ENCODE data around the gene ERP27.

ERP27 gene

DNA sequence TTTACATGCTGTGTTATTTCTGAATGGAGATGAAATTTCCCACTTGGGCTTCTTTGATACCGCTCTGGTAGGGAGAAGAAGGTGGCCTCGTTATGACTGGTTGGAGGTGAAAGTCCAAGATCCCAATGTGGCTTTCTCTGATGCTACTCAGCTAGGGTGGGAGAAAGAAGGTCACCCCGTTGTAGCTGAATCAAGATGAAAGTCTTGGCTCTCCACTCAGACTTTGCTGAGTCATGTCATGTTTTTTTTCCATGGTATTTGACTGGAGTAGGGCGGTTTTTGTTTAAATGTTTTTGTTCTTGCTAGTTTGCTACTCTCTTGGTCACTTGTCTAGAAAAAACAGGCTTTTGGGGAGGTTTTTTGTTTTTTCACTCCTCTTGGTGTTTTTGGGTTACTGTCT lies 32.1 kb upstream of the ERP27 start:
- Histone ChIP-seq H3K36me3 (ENCODE audit: control insufficient read depth, insufficient read depth, low read length) (no peaks in the 10 kb centered on the region), H3K9me3 (ENCODE audit: control insufficient read depth, insufficient read depth, low read length) (no peaks in the 10 kb centered on the region), H3K4me3 (ENCODE audit: low read depth, low read length) (no peak overlapping the region), H3K4me1 (ENCODE audit: control insufficient read depth, insufficient read depth, low read length) (no peaks in the 10 kb centered on the region), H3K27me3 (ENCODE audit: control insufficient read depth, insufficient read depth, low read length) (no peaks in the 10 kb centered on the region), H3K9ac (ENCODE audit: low read depth, low read length) (no peak overlapping the region)

DNA sequence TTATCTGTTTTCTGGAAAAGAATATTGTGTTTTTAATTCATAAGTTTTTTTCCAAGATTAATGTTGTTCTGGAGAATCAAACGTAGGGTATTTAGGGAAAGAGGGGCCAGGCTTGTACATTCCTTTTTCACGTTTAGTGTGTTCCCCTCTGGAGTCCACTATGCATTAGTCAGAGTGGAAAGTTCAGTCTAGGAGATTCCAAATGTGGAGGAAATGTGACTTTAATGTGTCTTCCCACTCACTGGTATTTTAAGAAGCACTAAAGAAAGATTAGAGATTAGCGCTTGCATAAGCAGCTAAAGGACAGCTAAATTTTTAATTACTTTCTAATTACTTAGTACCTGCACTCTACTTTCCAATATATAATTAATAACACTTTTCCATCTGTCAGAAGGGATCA lies 30.1 kb upstream of the ERP27 start:
- H3K27me3 ChIP-seq (ENCODE audit: control insufficient read depth, insufficient read depth, low read length): no peaks in the 10 kb centered on the region
- H3K36me3 ChIP-seq (ENCODE audit: control insufficient read depth, insufficient read depth, low read length): no peaks in the 10 kb centered on the region
- no peaks in the 10 kb centered on the region for H3K4me1 ChIP-seq (ENCODE audit: control insufficient read depth, insufficient read depth, low read length)
- H3K9ac ChIP-seq (ENCODE audit: low read depth, low read length): no peak overlapping the region
- H3K9me3 ChIP-seq (ENCODE audit: control insufficient read depth, insufficient read depth, low read length): no peaks in the 10 kb centered on the region
- H3K4me3 ChIP-seq (ENCODE audit: low read depth, low read length): no peak overlapping the region

DNA sequence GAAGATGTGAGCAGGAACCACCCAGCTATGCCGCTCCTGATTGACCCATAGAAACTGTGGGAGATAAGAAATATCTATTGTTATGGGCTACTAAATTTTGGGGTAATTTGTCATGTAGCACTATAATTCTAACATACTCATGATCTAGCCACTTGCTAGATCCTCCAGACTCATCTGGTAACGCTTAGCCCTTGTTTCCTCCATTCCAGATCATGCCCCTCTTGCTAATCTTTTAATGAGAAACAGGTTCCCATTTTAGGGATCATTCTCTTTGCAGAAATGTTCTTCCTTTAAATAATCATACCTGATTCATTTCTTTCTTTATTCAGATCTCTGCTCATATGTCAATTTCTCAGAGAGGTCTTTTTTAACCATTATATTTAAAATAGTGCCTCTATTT lies 26.9 kb upstream of the ERP27 start:
- Histone ChIP-seq H3K27me3 (ENCODE audit: control insufficient read depth, insufficient read depth, low read length) (no peaks in the 10 kb centered on the region), H3K36me3 (ENCODE audit: control insufficient read depth, insufficient read depth, low read length) (no peaks in the 10 kb centered on the region), H3K4me3 (ENCODE audit: low read depth, low read length) (no peak overlapping the region), H3K9me3 (ENCODE audit: control insufficient read depth, insufficient read depth, low read length) (no peaks in the 10 kb centered on the region), H3K4me1 (ENCODE audit: control insufficient read depth, insufficient read depth, low read length) (peaks cover 5% of the 10 kb centered on the region), H3K9ac (ENCODE audit: low read depth, low read length) (no peak overlapping the region)

DNA sequence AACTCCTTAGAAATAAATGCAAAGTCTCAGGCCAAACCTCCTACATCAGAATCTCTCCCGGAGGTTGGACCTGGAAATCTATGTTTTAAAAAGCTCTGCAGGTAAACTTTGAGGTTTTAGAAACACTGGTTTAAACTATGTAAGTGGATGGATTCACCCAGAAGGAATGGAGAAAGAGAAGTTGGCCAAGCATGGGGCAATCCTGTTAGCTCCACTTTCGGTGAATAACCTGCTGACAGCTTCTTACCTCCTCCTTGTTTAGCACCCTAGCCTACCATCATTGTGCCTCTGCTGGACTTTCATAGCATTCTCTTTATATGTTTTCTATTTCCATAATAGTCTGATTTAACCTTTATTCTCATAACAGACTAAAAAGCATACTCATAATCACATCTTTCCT lies 26.1 kb upstream of the ERP27 start:
- Histone ChIP-seq H3K9me3 (ENCODE audit: control insufficient read depth, insufficient read depth, low read length) (no peaks in the 10 kb centered on the region), H3K4me1 (ENCODE audit: control insufficient read depth, insufficient read depth, low read length) (peaks cover 5% of the 10 kb centered on the region), H3K9ac (ENCODE audit: low read depth, low read length) (no peak overlapping the region), H3K27me3 (ENCODE audit: control insufficient read depth, insufficient read depth, low read length) (no peaks in the 10 kb centered on the region), H3K36me3 (ENCODE audit: control insufficient read depth, insufficient read depth, low read length) (no peaks in the 10 kb centered on the region), H3K4me3 (ENCODE audit: low read depth, low read length) (no peak overlapping the region)

DNA sequence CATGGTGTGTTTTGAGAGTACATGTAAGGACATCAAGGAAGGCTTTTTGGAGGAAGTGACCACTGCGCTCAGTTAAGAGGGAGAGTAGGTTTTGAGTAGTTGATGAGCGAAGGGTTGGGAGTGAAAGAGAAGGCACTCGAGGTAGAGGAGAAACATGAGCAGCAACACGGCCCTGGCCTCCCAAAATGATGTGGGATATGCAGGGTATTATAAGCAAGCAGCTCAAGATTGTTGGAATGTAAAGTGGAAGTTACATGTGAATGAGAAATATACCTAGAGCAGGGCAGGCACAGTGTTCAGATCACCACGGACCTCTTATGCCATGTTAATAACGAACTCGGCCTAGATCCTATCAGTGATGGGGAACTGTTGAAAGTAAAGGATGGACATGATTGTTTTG lies 25.2 kb upstream of the ERP27 start:
- Histone ChIP-seq H3K27me3 (ENCODE audit: control insufficient read depth, insufficient read depth, low read length) (no peaks in the 10 kb centered on the region), H3K4me1 (ENCODE audit: control insufficient read depth, insufficient read depth, low read length) (peaks cover 5% of the 10 kb centered on the region), H3K9ac (ENCODE audit: low read depth, low read length) (no peak overlapping the region), H3K4me3 (ENCODE audit: low read depth, low read length) (no peak overlapping the region), H3K9me3 (ENCODE audit: control insufficient read depth, insufficient read depth, low read length) (no peaks in the 10 kb centered on the region), H3K36me3 (ENCODE audit: control insufficient read depth, insufficient read depth, low read length) (no peaks in the 10 kb centered on the region)

DNA sequence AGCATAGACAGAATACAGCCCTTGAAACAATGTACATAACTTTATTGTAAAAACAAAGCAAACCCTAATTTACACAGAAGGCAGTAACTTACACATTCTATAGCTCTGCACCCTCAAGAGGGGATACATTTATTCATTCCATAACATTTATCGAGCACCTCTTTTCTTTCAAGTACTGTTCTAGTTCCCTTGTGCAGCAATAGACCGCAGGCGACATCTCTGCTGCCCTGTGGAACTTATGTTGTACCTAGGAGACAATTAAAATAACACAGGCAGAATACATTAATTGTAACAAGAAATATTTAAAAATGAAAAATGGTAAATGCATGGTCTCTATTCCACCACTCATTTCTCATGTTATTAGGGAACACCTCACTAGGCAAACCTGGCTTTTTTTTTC lies 24.5 kb upstream of the ERP27 start:
- no peaks in the 10 kb centered on the region for H3K36me3 ChIP-seq (ENCODE audit: control insufficient read depth, insufficient read depth, low read length)
- peaks cover 5% of the 10 kb centered on the region for H3K4me1 ChIP-seq (ENCODE audit: control insufficient read depth, insufficient read depth, low read length)
- H3K9ac ChIP-seq (ENCODE audit: low read depth, low read length): no peak overlapping the region
- H3K27me3 ChIP-seq (ENCODE audit: control insufficient read depth, insufficient read depth, low read length): no peaks in the 10 kb centered on the region
- no peaks in the 10 kb centered on the region for H3K9me3 ChIP-seq (ENCODE audit: control insufficient read depth, insufficient read depth, low read length)
- no peak overlapping the region for H3K4me3 ChIP-seq (ENCODE audit: low read depth, low read length)

DNA sequence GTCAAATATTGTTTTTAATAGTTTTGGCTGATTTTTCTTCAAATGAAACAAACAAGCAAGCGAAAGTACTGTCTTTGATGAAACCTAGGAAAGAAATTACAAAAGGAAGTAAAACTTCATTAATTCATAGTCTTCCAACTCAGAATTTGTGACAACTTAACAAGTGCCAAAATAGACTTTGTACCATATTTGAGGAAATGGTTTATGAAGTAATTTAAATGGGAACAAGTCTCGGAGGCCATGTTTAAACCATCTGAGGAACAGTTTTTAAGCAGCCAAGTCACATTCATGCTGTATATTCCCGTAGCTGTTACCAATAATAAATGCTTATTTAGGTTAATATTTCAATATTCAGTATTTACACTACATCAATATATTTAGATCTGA lies 23.8 kb upstream of the ERP27 start:
- Histone ChIP-seq H3K9ac (ENCODE audit: low read depth, low read length) (no peak overlapping the region), H3K27me3 (ENCODE audit: control insufficient read depth, insufficient read depth, low read length) (no peaks in the 10 kb centered on the region), H3K36me3 (ENCODE audit: control insufficient read depth, insufficient read depth, low read length) (no peaks in the 10 kb centered on the region), H3K9me3 (ENCODE audit: control insufficient read depth, insufficient read depth, low read length) (no peaks in the 10 kb centered on the region), H3K4me3 (ENCODE audit: low read depth, low read length) (no peak overlapping the region), H3K4me1 (ENCODE audit: control insufficient read depth, insufficient read depth, low read length) (peaks cover 5% of the 10 kb centered on the region)

DNA sequence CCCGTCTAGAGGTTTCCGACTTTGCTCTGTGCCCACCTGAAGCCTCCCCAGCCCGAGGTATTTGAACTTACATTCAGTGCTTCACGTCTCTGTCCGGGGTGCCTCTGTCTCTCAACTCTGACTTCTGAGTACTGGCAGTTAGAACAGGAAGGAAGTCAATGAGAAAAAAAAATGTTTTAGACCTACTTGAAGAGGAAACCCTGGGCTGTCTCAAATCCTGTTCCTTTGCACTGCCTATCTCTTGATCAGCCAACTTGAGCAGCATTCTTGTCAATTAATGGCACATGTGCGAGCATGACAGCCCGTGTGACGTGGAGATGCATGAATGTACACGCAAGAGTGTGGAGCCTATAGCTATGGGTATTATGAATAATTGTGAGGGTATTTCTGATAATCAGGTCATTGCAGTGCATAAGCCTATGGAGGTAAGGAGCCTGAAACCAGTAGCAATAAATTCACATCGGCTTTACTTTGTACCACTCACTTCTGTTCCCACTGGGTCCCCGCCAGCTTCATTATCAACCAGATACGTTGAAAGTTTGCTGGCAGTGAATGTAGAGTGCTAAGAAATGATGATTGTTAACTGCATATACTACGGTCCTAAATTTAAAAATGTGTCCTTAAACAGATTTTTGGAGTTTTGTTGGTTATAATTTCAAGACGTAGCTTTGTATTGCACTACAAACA lies 23.3 kb upstream of the ERP27 start, which contains the start of gene ARHGDIB:
Gene ARHGDIB (minus strand): TSS at position 136 of the 687 bp plus-strand sequence. CDS start 10,889 bp downstream, outside the sequence.
- H3K36me3 ChIP-seq (ENCODE audit: control insufficient read depth, insufficient read depth, low read length): no peaks in the 10 kb centered on the region
- H3K4me3 ChIP-seq (ENCODE audit: low read depth, low read length): no peak within 1 kb of the TSS
- H3K9me3 ChIP-seq (ENCODE audit: control insufficient read depth, insufficient read depth, low read length): no peaks in the 10 kb centered on the region
- H3K9ac ChIP-seq (ENCODE audit: low read depth, low read length): no peak within 1 kb of the TSS
- H3K4me1 ChIP-seq (ENCODE audit: control insufficient read depth, insufficient read depth, low read length): peaks cover 5% of the 10 kb centered on the region
- no peaks in the 10 kb centered on the region for H3K27me3 ChIP-seq (ENCODE audit: control insufficient read depth, insufficient read depth, low read length)

DNA sequence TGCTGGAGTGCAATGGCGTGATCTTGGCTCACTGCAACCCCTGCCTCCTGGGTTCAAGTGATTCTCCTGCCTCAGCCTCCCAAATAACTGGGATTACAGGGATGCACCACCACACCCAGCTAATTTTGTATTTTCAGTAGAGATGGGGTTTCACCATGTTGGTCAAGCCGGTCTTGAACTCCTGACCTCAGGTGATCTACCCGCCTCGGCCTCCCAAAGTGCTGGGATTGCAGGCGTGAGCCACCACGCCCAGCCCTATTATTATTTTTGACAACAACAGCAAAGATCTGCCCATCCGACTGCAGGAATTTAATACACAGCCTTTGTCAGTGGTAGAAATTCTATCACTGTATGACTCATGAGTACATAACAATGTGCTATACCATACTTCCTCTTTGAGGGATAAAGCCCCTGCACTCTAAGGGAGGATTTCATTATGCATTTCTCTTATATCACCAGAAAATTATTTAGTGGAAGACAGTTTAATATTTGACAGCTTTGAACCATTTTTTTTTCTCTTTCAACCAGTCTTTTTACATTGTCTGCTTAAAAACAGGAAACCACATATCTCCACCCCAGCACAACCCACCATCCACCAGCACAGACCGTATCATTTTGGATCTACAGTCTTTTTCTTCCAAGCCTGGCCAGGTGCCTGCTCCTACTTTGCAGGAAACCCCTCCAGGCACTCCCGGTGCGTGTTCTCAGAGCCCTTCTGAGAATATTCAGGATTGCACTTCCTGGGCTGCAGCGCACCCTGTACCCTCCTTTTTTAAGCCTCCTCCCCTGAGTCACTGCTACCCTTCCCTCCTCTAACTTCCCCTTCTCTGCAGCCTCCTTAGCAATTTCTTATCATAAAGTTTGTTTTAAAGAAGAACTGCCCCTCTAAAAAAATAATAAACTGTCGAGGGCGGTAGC lies 22.5 kb upstream of the ERP27 start:
- Histone ChIP-seq H3K9ac (ENCODE audit: low read depth, low read length) (no peak overlapping the region), H3K36me3 (ENCODE audit: control insufficient read depth, insufficient read depth, low read length) (no peaks in the 10 kb centered on the region), H3K27me3 (ENCODE audit: control insufficient read depth, insufficient read depth, low read length) (no peaks in the 10 kb centered on the region), H3K9me3 (ENCODE audit: control insufficient read depth, insufficient read depth, low read length) (no peaks in the 10 kb centered on the region), H3K4me3 (ENCODE audit: low read depth, low read length) (no peak overlapping the region), H3K4me1 (ENCODE audit: control insufficient read depth, insufficient read depth, low read length) (peaks cover 5% of the 10 kb centered on the region)

DNA sequence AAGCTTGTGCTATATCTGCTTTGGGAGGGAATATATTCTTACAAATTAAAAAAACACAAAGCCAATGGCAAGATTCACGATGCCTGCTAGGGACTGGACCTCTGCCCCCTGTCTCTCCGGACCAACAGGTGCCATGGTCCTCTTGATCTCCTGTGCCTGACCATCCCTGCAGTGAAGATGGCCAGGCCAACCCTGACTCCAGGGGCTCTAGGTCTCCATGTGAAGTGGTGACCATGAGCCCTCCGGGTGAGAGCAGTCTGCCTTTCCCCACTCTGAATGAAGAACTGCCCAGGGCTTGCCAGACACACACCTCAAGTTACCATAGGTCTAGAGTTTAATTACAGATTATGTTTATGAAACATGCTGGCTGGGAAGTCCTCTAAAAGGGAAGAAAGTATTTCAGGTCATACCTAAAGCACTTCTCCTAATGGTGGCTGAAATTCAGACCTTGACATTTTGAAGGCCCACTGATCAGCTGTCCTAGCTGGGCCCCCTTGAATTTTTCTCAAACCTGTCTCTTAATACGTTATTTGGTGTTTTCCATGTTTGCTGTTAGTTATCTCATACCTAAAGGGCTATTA lies 21.7 kb upstream of the ERP27 start:
- no peaks in the 10 kb centered on the region for H3K9me3 ChIP-seq (ENCODE audit: control insufficient read depth, insufficient read depth, low read length)
- no peaks in the 10 kb centered on the region for H3K27me3 ChIP-seq (ENCODE audit: control insufficient read depth, insufficient read depth, low read length)
- no peak overlapping the region for H3K9ac ChIP-seq (ENCODE audit: low read depth, low read length)
- no peaks in the 10 kb centered on the region for H3K36me3 ChIP-seq (ENCODE audit: control insufficient read depth, insufficient read depth, low read length)
- H3K4me3 ChIP-seq (ENCODE audit: low read depth, low read length): no peak overlapping the region
- peaks cover 5% of the 10 kb centered on the region for H3K4me1 ChIP-seq (ENCODE audit: control insufficient read depth, insufficient read depth, low read length)

DNA sequence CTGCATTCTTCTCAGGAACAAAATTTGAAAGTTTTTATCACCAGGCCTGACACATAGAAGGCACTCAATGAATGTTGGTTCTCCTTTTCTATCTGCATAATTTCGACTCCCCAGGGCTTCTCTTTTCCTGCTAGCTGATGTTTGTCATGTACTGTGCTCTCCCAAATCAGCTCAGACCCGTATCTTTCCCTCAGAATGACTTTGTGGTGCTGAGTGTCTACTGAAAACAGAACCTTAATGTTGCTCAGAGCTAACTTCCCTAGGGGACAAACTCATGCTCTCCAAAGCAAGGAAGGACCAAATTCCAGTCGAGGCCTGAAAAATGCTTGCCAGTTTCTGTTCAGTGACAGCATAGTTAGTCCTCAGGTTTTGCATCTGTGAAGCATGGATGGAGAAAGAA lies 21.1 kb upstream of the ERP27 start:
- Histone ChIP-seq H3K9ac (ENCODE audit: low read depth, low read length) (no peak overlapping the region), H3K9me3 (ENCODE audit: control insufficient read depth, insufficient read depth, low read length) (no peaks in the 10 kb centered on the region), H3K4me1 (ENCODE audit: control insufficient read depth, insufficient read depth, low read length) (peaks cover 5% of the 10 kb centered on the region), H3K36me3 (ENCODE audit: control insufficient read depth, insufficient read depth, low read length) (no peaks in the 10 kb centered on the region), H3K4me3 (ENCODE audit: low read depth, low read length) (no peak overlapping the region), H3K27me3 (ENCODE audit: control insufficient read depth, insufficient read depth, low read length) (no peaks in the 10 kb centered on the region)

DNA sequence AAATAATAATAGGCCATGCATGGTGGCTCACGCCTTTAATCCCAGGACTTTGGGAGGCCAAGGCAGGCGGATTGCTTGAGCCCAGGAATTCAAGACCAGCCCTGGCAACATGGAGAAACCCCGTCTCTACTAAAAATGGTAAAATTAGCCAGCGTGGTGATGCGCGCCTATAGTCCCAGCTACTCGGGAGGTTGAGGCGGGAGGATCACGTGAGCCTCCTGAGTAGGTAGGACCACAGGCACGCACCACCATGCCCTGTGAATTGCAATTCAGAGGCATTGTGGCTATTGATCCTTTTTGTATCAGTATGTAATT lies 20.7 kb upstream of the ERP27 start:
- Histone ChIP-seq H3K27me3 (ENCODE audit: control insufficient read depth, insufficient read depth, low read length) (no peaks in the 10 kb centered on the region), H3K9me3 (ENCODE audit: control insufficient read depth, insufficient read depth, low read length) (no peaks in the 10 kb centered on the region), H3K4me1 (ENCODE audit: control insufficient read depth, insufficient read depth, low read length) (peaks cover 5% of the 10 kb centered on the region), H3K36me3 (ENCODE audit: control insufficient read depth, insufficient read depth, low read length) (no peaks in the 10 kb centered on the region), H3K9ac (ENCODE audit: low read depth, low read length) (no peak overlapping the region), H3K4me3 (ENCODE audit: low read depth, low read length) (no peak overlapping the region)
